ENCODE results near the gene ACBD5. TPM values are rescaled to one million over a fixed set of nuclear protein-coding genes. Genes with fewer than 3 reads are reported as not detected.
"Not testable (repeated sequence)": the region's sequence is repeated elsewhere in the genome, so short reads cannot be mapped to it uniquely, and the experiment has no call there.

The ACBD5 gene
- total RNA-seq, 1 donor from 2014 or later, result 21.1 TPM

DNA sequence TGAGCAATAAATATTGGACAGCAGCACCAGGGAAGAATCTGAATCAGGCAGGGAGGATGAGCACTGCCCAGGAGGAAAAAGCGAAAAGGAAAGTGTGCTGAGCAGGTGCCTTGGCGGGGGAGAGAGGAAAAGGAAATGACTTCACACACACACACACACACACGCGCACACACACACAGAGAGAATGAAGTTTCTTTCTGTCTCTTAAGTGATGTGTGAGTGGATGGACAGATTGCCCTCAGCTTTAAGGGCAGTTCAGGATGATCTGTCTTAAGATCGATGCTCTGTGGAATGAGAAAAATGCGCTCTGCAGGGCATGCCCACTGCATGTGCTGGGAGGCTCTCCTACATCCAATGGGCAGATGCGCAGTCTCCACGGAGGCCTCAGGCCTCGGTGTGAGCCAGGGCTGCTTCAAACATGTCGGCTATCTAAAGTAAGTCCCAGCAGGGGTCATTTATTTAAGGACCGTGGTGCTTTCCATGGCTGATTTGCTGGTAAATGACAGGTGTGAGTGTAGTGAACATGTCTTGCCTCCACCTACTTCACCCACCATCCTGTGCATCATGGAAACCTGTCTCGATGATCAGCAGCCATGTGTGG is 2.5 kb upstream of the ACBD5 start:
- DNase-seq (ENCODE audit: extremely low spot score, unreplicated experiment), result no peak
- TF ChIP-seq, protein P1, sequence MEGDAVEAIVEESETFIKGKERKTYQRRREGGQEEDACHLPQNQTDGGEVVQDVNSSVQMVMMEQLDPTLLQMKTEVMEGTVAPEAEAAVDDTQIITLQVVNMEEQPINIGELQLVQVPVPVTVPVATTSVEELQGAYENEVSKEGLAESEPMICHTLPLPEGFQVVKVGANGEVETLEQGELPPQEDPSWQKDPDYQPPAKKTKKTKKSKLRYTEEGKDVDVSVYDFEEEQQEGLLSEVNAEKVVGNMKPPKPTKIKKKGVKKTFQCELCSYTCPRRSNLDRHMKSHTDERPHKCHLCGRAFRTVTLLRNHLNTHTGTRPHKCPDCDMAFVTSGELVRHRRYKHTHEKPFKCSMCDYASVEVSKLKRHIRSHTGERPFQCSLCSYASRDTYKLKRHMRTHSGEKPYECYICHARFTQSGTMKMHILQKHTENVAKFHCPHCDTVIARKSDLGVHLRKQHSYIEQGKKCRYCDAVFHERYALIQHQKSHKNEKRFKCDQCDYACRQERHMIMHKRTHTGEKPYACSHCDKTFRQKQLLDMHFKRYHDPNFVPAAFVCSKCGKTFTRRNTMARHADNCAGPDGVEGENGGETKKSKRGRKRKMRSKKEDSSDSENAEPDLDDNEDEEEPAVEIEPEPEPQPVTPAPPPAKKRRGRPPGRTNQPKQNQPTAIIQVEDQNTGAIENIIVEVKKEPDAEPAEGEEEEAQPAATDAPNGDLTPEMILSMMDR (conservative IDR thresholded peaks at IDR 0.05), result no peak
- H3K36me3 Mint-ChIP-seq, result peaks cover 4% of the 10 kb centered on the region
- H3K4me1 Mint-ChIP-seq (ENCODE audit: unreplicated experiment), result peaks cover 15% of the 10 kb centered on the region
- peak overlapping the region; percentile 97 for H3K27ac Mint-ChIP-seq
- peak overlapping the region; percentile 94 for H3K4me3 Mint-ChIP-seq
- H3K27me3 Mint-ChIP-seq, result peaks cover 5% of the 10 kb centered on the region
- no peaks in the 10 kb centered on the region for H3K9me3 Mint-ChIP-seq

DNA sequence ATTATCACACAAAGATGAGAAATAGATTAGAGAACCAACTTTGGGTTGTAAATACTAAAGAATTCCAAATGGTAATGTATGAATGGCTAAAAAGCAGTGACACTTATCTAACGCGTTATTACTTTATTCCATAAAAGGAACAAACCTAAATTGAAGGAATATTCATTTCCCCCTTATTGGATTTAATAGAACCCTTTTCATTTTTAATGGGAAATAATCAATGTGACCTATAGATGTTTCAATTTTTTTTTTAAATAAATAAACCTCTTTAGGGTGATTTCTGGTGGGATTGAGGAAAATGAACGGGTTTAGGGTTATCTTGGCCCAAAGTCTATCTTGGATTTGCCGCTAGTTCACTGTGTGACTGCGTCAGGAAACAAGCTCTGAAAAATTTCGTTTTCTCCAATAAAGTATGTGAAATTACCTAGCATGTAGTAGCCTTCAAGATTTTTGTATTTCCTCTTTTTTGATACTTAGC is 1.9 kb upstream of the ACBD5 start:
- Mint-ChIP-seq H3K36me3 (peaks cover 4% of the 10 kb centered on the region), H3K4me1 (ENCODE audit: unreplicated experiment) (peaks cover 15% of the 10 kb centered on the region), H3K9me3 (no peaks in the 10 kb centered on the region), H3K27ac (peak overlapping the region; percentile 97), H3K4me3 (peak overlapping the region; percentile 94), H3K27me3 (peaks cover 5% of the 10 kb centered on the region)
- TF ChIP-seq, protein P1 (conservative IDR thresholded peaks at IDR 0.05), result no peak
- no peak for DNase-seq (ENCODE audit: extremely low spot score, unreplicated experiment)

DNA sequence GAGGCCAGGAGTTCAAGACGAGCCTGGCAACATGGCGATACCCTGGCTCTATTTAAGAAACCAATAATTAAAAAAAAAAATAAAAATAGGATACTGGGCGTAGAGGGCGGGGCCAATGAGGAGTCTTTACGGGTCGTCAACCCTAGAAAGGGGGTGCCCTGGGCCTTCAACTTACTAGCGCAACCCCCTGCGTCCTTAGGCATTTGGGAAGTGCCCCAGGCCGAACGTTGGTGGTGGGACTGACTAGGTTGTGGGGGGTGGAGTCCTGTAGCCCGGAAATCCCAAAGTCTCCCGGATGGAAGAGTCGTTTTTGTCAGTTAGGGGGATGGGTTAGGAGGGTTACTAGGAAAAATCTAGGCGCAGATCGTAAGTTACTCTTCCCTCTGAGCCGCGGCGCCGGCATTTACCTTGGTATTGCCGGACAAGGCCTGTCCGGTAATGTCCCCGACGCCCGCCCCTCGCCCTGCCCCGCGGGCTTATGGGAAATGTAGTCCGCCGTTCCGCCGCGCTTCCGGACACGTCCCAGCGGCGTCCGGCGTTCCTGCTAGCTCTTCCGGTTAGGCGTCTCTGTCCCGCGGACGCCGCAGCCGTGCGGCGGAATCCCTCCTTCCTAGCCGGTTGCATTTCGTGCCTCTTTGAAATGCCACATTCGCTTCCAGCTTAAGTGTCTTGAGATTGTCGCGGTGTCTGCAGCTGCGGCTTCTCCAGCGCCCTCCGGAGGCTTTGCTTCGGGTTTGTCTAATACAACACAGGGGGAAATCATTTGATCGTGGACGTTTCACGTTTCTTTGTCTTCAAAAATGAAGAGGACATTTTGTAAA is 1.3 kb upstream of the ACBD5 start:
- TF ChIP-seq, protein P1 (conservative IDR thresholded peaks at IDR 0.05), result peak; percentile 44

DNA sequence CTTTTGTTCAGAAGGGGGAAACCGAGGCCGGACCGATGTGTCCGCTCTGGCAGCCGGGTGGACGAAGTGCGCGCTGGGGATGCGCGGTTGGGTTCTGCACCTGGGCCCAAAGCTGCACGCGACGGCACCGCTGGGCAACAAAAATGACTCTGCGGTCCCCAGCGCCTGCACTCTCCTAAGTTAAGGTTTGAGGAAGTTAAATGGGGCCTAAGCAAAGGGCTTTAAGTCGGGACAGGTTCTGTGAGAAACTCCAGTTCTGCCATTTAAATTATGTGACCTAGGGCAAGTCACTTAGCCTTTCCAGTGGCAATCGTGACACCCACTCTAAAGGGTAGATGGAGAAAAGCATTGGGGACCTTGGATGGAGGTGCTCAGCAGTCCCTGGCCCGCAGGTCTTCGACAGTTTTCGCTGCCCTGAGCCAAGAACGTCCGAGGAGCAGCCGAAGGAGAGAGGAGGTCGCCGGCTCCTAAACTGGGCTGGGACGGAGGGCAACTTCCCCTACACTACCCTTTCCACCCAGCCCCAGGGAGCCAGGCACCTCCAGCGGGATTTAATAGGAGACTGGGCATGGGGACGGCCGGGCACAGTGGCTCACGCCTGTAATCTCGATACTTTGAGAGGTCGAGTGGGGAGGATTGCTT is 534 bp upstream of the ACBD5 start:
- peaks cover 5% of the 10 kb centered on the region for H3K27me3 Mint-ChIP-seq
- H3K4me1 Mint-ChIP-seq (ENCODE audit: unreplicated experiment), result peaks cover 15% of the 10 kb centered on the region
- peak overlapping the region; percentile 94 for H3K4me3 Mint-ChIP-seq
- peak overlapping the region; percentile 97 for H3K27ac Mint-ChIP-seq
- peaks cover 4% of the 10 kb centered on the region for H3K36me3 Mint-ChIP-seq
- TF ChIP-seq, protein P1 (conservative IDR thresholded peaks at IDR 0.05), result no peak
- H3K9me3 Mint-ChIP-seq, result no peaks in the 10 kb centered on the region
- DNase-seq (ENCODE audit: extremely low spot score, unreplicated experiment), result no peak

More for the DNA sequence above, 1.3 kb upstream of the ACBD5 start:
- peaks cover 4% of the 10 kb centered on the region for H3K36me3 Mint-ChIP-seq
- H3K27me3 Mint-ChIP-seq, result peaks cover 5% of the 10 kb centered on the region
- H3K4me3 Mint-ChIP-seq, result peak overlapping the region; percentile 94
- no peaks in the 10 kb centered on the region for H3K9me3 Mint-ChIP-seq
- peak; percentile 94 for DNase-seq (ENCODE audit: extremely low spot score, unreplicated experiment)
- H3K27ac Mint-ChIP-seq, result peak overlapping the region; percentile 97
- H3K4me1 Mint-ChIP-seq (ENCODE audit: unreplicated experiment), result peaks cover 15% of the 10 kb centered on the region

DNA sequence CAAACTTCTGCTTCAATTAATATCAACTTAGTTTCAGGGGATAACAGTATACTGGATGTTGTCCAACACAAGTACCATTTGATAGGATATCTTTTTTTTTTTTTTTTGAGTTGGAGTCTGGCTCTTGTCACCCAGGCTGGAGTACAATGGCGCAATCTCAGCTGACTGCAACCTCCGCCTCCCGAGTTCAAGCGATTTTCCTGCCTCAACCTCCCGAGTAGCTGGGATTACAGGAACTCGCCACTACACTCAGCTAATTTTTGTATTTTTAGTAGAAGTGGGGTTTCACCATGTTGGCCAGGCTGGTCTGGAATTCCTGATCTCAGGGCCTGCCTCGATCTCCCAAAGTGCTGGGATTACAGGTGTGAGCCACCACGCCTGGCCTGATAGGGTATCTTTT is 3.1 kb downstream of the ACBD5 start:
- H3K27ac Mint-ChIP-seq; H3K9me3 Mint-ChIP-seq; H3K27me3 Mint-ChIP-seq; H3K4me1 Mint-ChIP-seq (ENCODE audit: unreplicated experiment); H3K4me3 Mint-ChIP-seq; DNase-seq (ENCODE audit: extremely low spot score, unreplicated experiment); H3K36me3 Mint-ChIP-seq: not testable (repeated sequence)

DNA sequence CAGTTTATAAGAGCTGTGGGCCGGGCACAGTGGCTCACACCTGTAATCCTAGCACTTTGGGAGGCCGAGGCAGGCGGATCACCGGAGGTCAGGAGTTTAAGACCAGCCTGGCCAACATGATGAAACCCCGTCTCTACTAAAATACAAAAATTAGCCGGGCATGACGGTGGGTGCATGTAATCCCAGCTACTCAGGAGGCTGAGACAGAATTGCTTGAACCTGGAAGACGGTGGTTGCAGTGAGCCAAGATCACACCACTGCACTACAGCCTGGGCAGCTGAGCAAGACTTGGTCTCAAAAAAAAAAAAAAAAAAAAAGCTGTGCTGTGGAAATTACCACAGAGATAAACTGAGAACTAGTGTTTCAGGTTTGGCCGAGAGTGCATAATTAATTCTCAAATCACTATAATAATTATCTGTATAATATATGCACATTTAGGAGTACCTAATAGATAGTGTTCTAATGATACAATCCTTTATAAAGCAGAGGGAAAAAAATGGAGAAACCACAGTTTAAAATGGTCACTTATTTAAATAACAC is 3.9 kb downstream of the ACBD5 start:
- not testable (repeated sequence) for H3K4me1 Mint-ChIP-seq (ENCODE audit: unreplicated experiment); H3K27me3 Mint-ChIP-seq; DNase-seq (ENCODE audit: extremely low spot score, unreplicated experiment)

More for the DNA sequence above, 3.9 kb downstream of the ACBD5 start:
- H3K36me3 Mint-ChIP-seq, H3K27ac Mint-ChIP-seq, H3K9me3 Mint-ChIP-seq, H3K4me3 Mint-ChIP-seq: not testable (repeated sequence)

Measured in type B pancreatic cell (in vitro differentiated cells).